Measurements from ENCODE around the gene ACOXL.
"Not testable (repeated sequence)": the region's sequence is repeated elsewhere in the genome, so short reads cannot be mapped to it uniquely, and the experiment has no call there.

ACOXL gene

GRCh38 chr2:110834134-110834827, 101.9 kb downstream of the ACOXL start:
- DNase-seq, result no peak

GRCh38 chr2:110836671-110837070, 104.3 kb downstream of the ACOXL start:
- no peak for DNase-seq

GRCh38 chr2:110837446-110838409, 105.4 kb downstream of the ACOXL start:
- DNase-seq, result no peak

GRCh38 chr2:110838657-110839384, 106.4 kb downstream of the ACOXL start:
- DNase-seq, result no peak

GRCh38 chr2:110840508-110840907, 108.1 kb downstream of the ACOXL start:
- DNase-seq, result no peak

- no peak for DNase-seq
Measured at GRCh38 chr2:110842048-110842447, 109.7 kb downstream of the ACOXL start.

- DNase-seq, result no peak
Measured at GRCh38 chr2:110843496-110843895, 111.1 kb downstream of the ACOXL start.

- DNase-seq, result no peak
Measured at GRCh38 chr2:110843959-110844510, 111.7 kb downstream of the ACOXL start.

- no peak for DNase-seq
Measured at GRCh38 chr2:110847651-110848050, 115.3 kb downstream of the ACOXL start.

- DNase-seq, result no peak
Measured at GRCh38 chr2:110848071-110848470, 115.7 kb downstream of the ACOXL start.

GRCh38 chr2:110848519-110849030, 116.2 kb downstream of the ACOXL start:
- DNase-seq, result no peak

- no peak for DNase-seq
Measured at GRCh38 chr2:110851531-110851930, 119.2 kb downstream of the ACOXL start.

- no peak for DNase-seq
Measured at GRCh38 chr2:110852051-110852450, 119.7 kb downstream of the ACOXL start.

- DNase-seq, result no peak
Measured at GRCh38 chr2:110852541-110853263, 120.3 kb downstream of the ACOXL start.

GRCh38 chr2:110853516-110853915, 121.1 kb downstream of the ACOXL start:
- DNase-seq, result no peak

GRCh38 chr2:110853948-110854347, 121.6 kb downstream of the ACOXL start:
- DNase-seq, result no peak

GRCh38 chr2:110854355-110855081, 122.1 kb downstream of the ACOXL start:
- DNase-seq, result no peak

GRCh38 chr2:110855841-110856240, 123.5 kb downstream of the ACOXL start:
- DNase-seq, result not testable (repeated sequence)

- DNase-seq, result no peak
Measured at GRCh38 chr2:110858135-110858725, 125.9 kb downstream of the ACOXL start.

- DNase-seq, result no peak
Measured at GRCh38 chr2:110858993-110859701, 126.8 kb downstream of the ACOXL start.
